ENCODE measurements around the gene C1QTNF1.
A peak's percentile ranks its signal among the peaks of the same experiment; 100 is the strongest.
"Not testable (repeated sequence)": the region's sequence is repeated elsewhere in the genome, so short reads cannot be mapped to it uniquely, and the experiment has no call there.

C1QTNF1 gene

GRCh38 chr17:79062691-79063090, 38.7 kb downstream of the C1QTNF1 start:
- DNase-seq = no peak

DNA sequence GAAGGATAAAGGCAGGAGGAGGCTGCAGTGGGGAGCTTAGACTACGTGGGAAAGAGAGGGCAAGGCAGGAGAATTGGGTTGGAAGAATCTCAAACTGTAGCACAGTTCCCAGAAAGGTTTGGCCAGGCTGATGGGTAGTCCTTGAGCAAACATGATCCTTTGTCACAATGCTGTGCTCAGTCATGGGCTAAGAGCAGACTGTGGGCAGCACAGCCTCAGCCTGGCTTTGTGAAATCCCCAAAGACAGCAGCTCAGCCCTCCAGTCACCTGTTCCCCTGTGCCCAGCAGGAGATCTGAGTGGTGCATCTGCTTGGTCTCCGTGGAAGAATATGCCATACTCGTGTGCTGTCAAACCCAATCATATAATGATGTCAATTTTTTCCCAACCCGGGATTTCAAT, 40.1 kb downstream of the C1QTNF1 start:
- no peak for DNase-seq

GRCh38 chr17:79065105-79065670, 41.2 kb downstream of the C1QTNF1 start:
- peak; percentile 40 for DNase-seq

DNA sequence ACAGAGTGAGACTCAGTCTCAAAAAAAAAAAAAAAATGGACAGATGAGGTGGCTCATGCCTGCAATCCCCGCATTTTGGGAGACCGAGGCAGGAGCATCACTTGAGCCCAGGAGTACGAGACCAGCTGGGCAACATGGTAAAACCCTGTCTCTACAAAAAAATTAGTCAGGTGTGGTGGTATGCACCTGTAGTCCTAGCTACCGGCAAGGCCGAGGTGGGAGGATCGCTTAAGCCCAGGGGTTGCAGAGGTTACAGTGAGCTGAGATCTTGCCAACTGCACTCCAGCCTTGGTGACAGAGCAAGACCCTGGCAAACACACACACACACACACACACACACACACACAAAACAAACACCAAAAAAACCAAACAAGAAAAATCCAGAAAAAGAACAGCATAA, 43.0 kb downstream of the C1QTNF1 start:
- no peak for DNase-seq

GRCh38 chr17:79070266-79070880, 46.4 kb downstream of the C1QTNF1 start:
- DNase-seq = no peak

DNA sequence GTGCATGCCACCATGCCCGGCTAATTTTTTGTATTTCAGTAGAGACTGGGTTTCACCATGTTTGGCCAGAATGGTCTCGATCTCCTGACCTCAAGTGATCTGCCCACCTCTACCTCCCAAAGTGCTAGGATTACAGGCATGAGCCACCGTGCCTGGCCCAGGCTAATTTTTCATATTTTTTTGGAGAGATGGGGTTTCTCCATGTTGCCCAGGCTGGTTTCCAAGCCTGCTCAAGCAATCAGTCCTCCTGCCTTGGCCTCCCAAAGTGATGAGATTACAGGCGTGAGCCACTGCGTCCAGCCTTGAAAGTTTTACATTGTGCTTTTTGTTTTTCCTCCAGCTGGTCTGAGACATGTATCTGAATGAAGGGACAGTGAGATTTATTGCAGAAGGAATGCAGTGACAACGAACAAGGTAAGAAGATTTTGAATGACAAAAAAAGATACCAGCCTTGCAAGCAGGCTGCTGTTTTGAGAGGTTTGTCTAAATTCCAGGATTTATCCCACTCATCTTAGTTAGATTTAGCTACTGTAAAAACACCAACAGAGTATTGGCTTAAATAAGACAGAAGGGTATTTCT, 47.3 kb downstream of the C1QTNF1 start:
- DNase-seq = no peak

GRCh38 chr17:79072544-79072943, 48.6 kb downstream of the C1QTNF1 start:
- DNase-seq = no peak

- no peak for DNase-seq
Measured at GRCh38 chr17:79073016-79073705, 49.2 kb downstream of the C1QTNF1 start.

- no peak for DNase-seq
Measured at GRCh38 chr17:79073706-79074088, 49.7 kb downstream of the C1QTNF1 start.

DNA sequence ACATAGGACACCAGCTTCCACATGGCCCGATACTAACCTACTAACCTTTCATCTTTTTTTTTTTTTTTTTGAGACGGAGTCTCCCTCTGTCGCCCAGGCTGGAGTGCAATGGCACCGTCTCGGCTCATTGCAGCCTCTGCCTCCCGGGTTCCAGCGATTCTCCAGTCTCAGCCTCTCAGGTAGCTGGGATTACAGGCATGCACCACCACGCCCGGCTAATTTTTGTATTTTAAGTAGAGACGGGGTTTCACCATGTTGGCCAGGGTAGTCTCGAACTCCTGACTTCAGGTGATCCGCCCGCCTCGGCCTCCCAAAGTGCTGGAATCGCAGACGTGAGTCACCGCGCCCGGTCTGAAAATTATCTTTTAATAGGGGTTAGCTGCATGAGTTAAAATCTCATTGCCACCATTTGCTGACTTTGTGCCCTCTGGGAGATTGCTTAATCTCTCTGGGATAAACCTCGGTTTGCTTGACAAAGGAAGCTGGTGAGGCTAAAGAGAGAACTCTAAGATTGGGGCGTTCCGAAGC, 50.2 kb downstream of the C1QTNF1 start:
- not testable (repeated sequence) for DNase-seq

GRCh38 chr17:79074649-79075445, 50.9 kb downstream of the C1QTNF1 start, which contains the start of gene ENGASE:
ENGASE (plus strand) TSS chr17:79074824; CDS start chr17:79074945, 121 bp downstream.
- peak; percentile 99 for DNase-seq

DNA sequence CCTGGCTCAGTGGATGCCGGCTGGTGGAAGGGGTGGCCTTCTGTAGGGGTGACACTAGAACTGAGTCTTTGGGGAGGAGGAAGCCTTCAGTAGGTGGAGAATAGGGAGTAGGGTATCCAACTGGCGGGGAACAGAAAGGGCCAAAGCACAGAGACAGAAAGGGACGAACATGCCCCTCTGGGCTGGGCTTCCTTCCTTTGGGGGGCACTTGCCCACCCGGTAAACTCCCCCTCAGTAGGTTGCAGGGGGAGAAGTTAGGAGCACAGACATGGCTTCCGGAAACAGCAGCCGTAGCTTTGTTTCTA, 51.4 kb downstream of the C1QTNF1 start:
- DNase-seq = no peak

DNA sequence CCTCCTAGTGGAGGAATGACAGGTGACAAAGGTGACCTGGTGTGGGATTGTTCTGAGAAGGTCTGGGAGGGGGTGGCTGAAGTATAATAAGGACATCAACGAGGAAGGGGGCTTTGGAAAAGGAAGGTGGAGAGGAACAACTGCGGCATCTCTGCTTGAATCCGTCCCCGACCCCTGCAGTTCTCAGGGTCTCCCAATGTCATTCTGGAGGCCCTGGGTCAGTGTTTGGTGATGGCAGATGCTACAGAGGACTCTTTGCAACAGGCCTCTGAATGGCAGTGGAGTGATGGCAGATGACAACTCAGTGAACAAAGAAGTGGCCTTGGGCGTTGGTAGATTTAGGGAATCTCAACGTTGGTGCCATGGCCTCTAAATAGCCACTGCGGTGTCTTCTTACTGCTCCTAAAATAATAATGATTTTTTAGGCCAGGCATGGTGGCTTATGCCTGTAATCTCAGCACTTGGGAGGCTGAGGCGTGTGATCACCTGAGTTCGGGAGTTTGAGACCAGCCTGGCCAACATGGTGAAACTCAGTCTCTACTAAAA, 52.0 kb downstream of the C1QTNF1 start:
- DNase-seq = no peak

- no peak for DNase-seq
Measured at GRCh38 chr17:79077587-79077986, 53.6 kb downstream of the C1QTNF1 start.

DNA sequence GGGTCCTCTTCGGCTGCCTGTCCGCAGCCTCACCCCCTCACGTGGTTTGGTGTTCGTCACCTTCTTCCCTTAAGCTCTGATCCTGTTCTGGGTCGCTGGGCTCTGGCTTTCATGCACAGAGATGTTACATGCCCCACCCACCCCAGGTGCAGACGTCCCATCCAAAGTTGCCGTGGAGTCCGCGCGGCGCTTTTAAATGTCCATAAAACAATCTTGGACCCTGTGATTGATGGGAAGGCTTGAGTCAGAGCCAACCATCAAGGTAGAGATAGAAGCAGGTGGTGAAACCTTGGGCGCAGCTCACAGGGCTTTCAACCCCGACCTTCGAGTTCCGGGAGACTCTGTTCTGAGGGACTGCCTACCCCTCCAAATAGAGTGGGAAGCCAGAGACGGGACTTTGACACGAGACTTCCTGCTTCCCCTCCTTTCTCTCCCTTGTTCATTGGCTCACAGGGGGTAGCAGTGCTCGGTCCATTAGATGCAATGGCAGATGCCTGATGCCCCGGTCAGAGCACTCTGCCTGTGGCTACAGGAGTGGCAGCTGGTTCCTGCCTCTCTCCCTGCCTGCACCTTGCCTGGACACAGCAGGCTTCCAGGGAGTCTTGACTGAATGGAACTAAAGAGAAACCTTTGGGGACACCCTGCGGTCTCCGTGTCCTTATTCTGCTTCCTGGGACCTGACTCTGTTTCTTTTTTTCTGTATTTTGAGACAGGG, 54.7 kb downstream of the C1QTNF1 start:
- DNase-seq = no peak

- no peak for DNase-seq
Measured at GRCh38 chr17:79079421-79080200, 55.6 kb downstream of the C1QTNF1 start.

GRCh38 chr17:79080349-79080748, 56.4 kb downstream of the C1QTNF1 start:
- DNase-seq = no peak

GRCh38 chr17:79080761-79081290, 56.9 kb downstream of the C1QTNF1 start:
- DNase-seq = no peak

GRCh38 chr17:79081571-79082276, 57.8 kb downstream of the C1QTNF1 start:
- DNase-seq = no peak
